GM18508 (cell line): ENCODE measurements around the gene TSPAN14.
"Not testable (repeated sequence)": the region's sequence is repeated elsewhere in the genome, so short reads cannot be mapped to it uniquely, and the experiment has no call there.

Experiments
- ATAC-seq: cut with Tn5 transposase; IDR thresholded peaks from one replicate; pipeline ENCODE4 v1.9.1; 2021; ENCODE audit warnings: moderate number of reproducible peaks; ENCODE audit not compliant: insufficient read depth, unreplicated experiment

TSPAN14 gene

GRCh38 chr10:80453842-80454512 lies at the start of gene TSPAN14:
Gene TSPAN14 (plus strand): TSS chr10:80454310. CDS start chr10:80489234, 34,924 bp downstream.
- ATAC-seq = no peak

- no peak for ATAC-seq
Observed at GRCh38 chr10:80405035-80405434, 49.1 kb upstream of the TSPAN14 start.

- no peak for ATAC-seq
Observed at GRCh38 chr10:80405626-80406025, 48.5 kb upstream of the TSPAN14 start.

GRCh38 chr10:80406204-80406603 lies 47.9 kb upstream of the TSPAN14 start:
- no peak for ATAC-seq

GRCh38 chr10:80407812-80408241 lies 46.3 kb upstream of the TSPAN14 start:
- ATAC-seq = no peak

GRCh38 chr10:80408242-80409101 lies 45.6 kb upstream of the TSPAN14 start, which contains the start of gene PRXL2A:
Gene PRXL2A (plus strand): TSS chr10:80408551. CDS start chr10:80420468, 11,917 bp downstream.
- no peak for ATAC-seq

- no peak for ATAC-seq
Observed at GRCh38 chr10:80409121-80409520, 45.0 kb upstream of the TSPAN14 start.

GRCh38 chr10:80410122-80410521 lies 44.0 kb upstream of the TSPAN14 start:
- no peak for ATAC-seq

GRCh38 chr10:80410578-80411145 lies 43.4 kb upstream of the TSPAN14 start:
- ATAC-seq = no peak

GRCh38 chr10:80411267-80411668 lies 42.8 kb upstream of the TSPAN14 start:
- no peak for ATAC-seq

- ATAC-seq = no peak
Observed at GRCh38 chr10:80411681-80412220, 42.4 kb upstream of the TSPAN14 start.

- no peak for ATAC-seq
Observed at GRCh38 chr10:80412486-80412885, 41.6 kb upstream of the TSPAN14 start.

- ATAC-seq = no peak
Observed at GRCh38 chr10:80413271-80413996, 40.7 kb upstream of the TSPAN14 start.

GRCh38 chr10:80414142-80414895 lies 39.8 kb upstream of the TSPAN14 start:
- no peak for ATAC-seq

- ATAC-seq = no peak
Observed at GRCh38 chr10:80415734-80416478, 38.2 kb upstream of the TSPAN14 start.

- no peak for ATAC-seq
Observed at GRCh38 chr10:80416479-80417098, 37.5 kb upstream of the TSPAN14 start.

GRCh38 chr10:80417256-80417655 lies 36.9 kb upstream of the TSPAN14 start:
- not testable (repeated sequence) for ATAC-seq

GRCh38 chr10:80421050-80421706 lies 32.9 kb upstream of the TSPAN14 start:
- no peak for ATAC-seq
